H1 (cell line): ENCODE results near the gene ULK3. TPM values are rescaled to one million over a fixed set of nuclear protein-coding genes. Genes with fewer than 3 reads are reported as not detected.

Experiments
- BCL11A ChIP-seq, 2 experiments: IDR thresholded peaks; one replicate each; pipeline ENCODE4 v1.6.1; 2011; ENCODE audit warnings: low read depth in 2 of 2, low read length in 2 of 2, mild to moderate bottlenecking in 2 of 2
- CHD7 ChIP-seq: fragments of 300-600 bp; sonication (generic); IDR thresholded peaks from 2 replicates; pipeline ENCODE4 v1.7.1; 2012; ENCODE audit warnings: low read length, moderate library complexity, mild to moderate bottlenecking, inconsistent platforms; ENCODE audit not compliant: insufficient replicate concordance
- CTCF ChIP-seq, 3 experiments: IDR thresholded peaks; 1 replicate in 2 of 3; 2 replicates in 1 of 3; pipeline versions ENCODE4 v1.5.1 to v1.6.1; 2011; ENCODE audit warnings: low read length in 3 of 3, mild to moderate bottlenecking in 3 of 3, inconsistent platforms in 2 of 3, low read depth in 1 of 3, moderate library complexity in 1 of 3; ENCODE audit not compliant: insufficient read depth in 1 of 3; ENCODE audit errors: control extremely low read depth in 1 of 3
- E2F6 ChIP-seq: IDR thresholded peaks from 2 replicates; pipeline ENCODE4 v1.6.1; 2012; ENCODE audit warnings: inconsistent platforms
- KDM1A ChIP-seq: fragments of 200-600, 300-600 bp; sonication (generic); IDR thresholded peaks from 2 replicates; pipeline ENCODE4 v1.7.1; 2016; ENCODE audit warnings: mild to moderate bottlenecking, low read length, borderline replicate concordance
- RAD21 ChIP-seq, 2 experiments: IDR thresholded peaks in 1 of 2; conservative IDR thresholded peaks in 1 of 2; 2 replicates each; pipeline ENCODE4 v1.6.1; 2011; ENCODE audit warnings: low read depth in 2 of 2, low read length in 2 of 2, improper control_type of control experiment in 1 of 2, inconsistent platforms in 1 of 2, mild to moderate bottlenecking in 1 of 2, moderate library complexity in 1 of 2
- polyA plus RNA-seq, 7 experiments: library from polyadenylated mRNA; depleted of rRNA in 3 of 7; stranded (reverse) in 5 of 7; unstranded in 2 of 7; fragments of >200 nt in 5 of 7; fragments of 200-250 nt in 2 of 7; gene quantifications; 1 replicate in 5 of 7; 2 replicates in 1 of 7; 4 replicates in 1 of 7; pipeline versions ENCODE4 v1.2.1 to v1.2.3, GENCODE V29; 2011 to 2013; ENCODE audit warnings: missing spikeins in 2 of 7, mixed read lengths in 2 of 7
- total RNA-seq: library from RNA; stranded (reverse); fragmentation: NEBNext Ultra II Directional; extraction: Animal tissue kit (Norgen Biotek cat#: 25700); gene quantifications from 2 replicates; pipeline ENCODE4 v1.2.1, GENCODE V29; 2021

ULK3 gene
- total and polyA plus RNA-seq, 2 of the 8 experiments (the other 6 are each of a cell fraction or from before 2014, with no cell fraction given), result 27.1 to 34.4 TPM

- TF ChIP-seq CHD7 (no peak), BCL11A (IDR thresholded peaks at IDR 0.05; ENCODE audit: low read depth in 2 of 2, low read length in 2 of 2) (no peak), E2F6 (0 out of 2 replicates have a peak, but pooled peaks have one; percentile 18), CTCF (IDR thresholded peaks at IDR 0.05; ENCODE audit: control extremely low read depth in 1 of 3, insufficient read depth in 1 of 3, low read depth in 1 of 3, low read length in 3 of 3) (peak; percentile 19 to 46 (median 36)), KDM1A (no peak), RAD21 (IDR thresholded peaks at IDR 0.05 in 1 of 2, conservative IDR thresholded peaks at IDR 0.05 in 1 of 2; ENCODE audit: low read depth in 2 of 2, low read length in 2 of 2) (peak; percentile 40 to 58)
Measured at GRCh38 chr15:74799255-74799855, 43.6 kb downstream of the ULK3 start (continued).
